Measurements from ENCODE around the gene XPC.

Gene XPC

DNA sequence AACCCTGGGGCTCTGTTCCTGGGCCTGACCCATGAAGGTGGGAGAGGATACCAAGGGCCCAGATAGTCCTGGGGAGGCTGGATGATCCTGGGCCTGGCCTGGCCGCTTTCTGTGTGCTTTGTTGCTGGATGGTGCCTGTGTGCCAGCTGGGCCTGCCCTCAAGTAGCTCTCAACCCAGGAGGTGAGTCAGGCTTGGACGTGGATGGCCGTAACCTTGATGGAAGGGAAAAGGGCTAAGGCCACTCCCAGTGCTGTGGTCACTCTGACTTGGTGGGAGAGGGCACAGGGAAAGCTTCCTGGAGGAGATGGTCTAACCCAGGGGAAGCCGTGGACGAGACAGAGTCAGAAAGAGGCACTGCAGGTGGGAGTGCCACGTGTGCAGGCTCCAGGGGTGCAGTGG, 44.1 kb downstream of the XPC start:
- Histone ChIP-seq H4K20me1 (ENCODE audit: insufficient read depth, low read length) (no peaks in the 10 kb centered on the region), H3K36me3 (replicated peaks; ENCODE audit: low read depth, low read length) (peaks cover 83% of the 10 kb centered on the region), H3K27me3 (ENCODE audit: low read depth, low read length) (no peaks in the 10 kb centered on the region), H3K4me3 (ENCODE audit: low read length) (no peak overlapping the region), H3K9me3 (ENCODE audit: insufficient read depth, low read length) (no peaks in the 10 kb centered on the region), H3K9ac (ENCODE audit: low read length) (no peak overlapping the region), H3K27ac (ENCODE audit: low read length) (no peak overlapping the region), H3K4me2 (ENCODE audit: low read length) (no peak overlapping the region), H2AFZ (ENCODE audit: low read depth, low read length) (no peak overlapping the region), H3K4me1 (ENCODE audit: low read length) (no peaks in the 10 kb centered on the region), H3K79me2 (ENCODE audit: low read length) (peaks cover 4% of the 10 kb centered on the region; the same call in 1 of the 2 replicates)
- TF ChIP-seq, protein P1, sequence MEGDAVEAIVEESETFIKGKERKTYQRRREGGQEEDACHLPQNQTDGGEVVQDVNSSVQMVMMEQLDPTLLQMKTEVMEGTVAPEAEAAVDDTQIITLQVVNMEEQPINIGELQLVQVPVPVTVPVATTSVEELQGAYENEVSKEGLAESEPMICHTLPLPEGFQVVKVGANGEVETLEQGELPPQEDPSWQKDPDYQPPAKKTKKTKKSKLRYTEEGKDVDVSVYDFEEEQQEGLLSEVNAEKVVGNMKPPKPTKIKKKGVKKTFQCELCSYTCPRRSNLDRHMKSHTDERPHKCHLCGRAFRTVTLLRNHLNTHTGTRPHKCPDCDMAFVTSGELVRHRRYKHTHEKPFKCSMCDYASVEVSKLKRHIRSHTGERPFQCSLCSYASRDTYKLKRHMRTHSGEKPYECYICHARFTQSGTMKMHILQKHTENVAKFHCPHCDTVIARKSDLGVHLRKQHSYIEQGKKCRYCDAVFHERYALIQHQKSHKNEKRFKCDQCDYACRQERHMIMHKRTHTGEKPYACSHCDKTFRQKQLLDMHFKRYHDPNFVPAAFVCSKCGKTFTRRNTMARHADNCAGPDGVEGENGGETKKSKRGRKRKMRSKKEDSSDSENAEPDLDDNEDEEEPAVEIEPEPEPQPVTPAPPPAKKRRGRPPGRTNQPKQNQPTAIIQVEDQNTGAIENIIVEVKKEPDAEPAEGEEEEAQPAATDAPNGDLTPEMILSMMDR (IDR thresholded peaks at IDR 0.05; ENCODE audit: low read depth, low read length): no peak
- no peak for TF ChIP-seq EZH2phosphoT487 (IDR thresholded peaks at IDR 0.05; ENCODE audit: low read depth)

DNA sequence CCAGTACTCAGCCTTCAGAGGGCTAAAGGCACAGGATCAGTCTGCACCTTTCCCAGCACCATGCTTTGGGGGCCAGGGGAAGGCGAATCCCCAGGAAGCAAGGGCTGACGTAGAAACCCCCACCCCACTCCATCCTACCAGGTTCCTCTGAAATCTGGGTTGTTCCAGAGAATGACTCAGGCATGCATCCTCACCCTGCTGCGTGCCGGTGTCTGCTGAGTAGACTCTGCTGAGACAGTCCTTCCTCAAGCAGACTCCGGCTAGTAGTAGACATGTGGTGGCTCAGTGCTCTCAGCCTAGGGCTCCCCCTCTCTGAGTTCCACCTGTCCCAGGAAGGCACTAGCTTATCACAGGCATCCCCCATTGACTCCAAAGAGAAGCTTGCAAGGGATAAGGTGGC, 44.5 kb downstream of the XPC start:
- Histone ChIP-seq H4K20me1 (ENCODE audit: insufficient read depth, low read length) (no peaks in the 10 kb centered on the region), H3K79me2 (ENCODE audit: low read length) (peaks cover 6% of the 10 kb centered on the region), H3K4me1 (ENCODE audit: low read length) (no peaks in the 10 kb centered on the region), H3K9ac (ENCODE audit: low read length) (no peak overlapping the region), H2AFZ (ENCODE audit: low read depth, low read length) (no peak overlapping the region), H3K4me3 (ENCODE audit: low read length) (no peak overlapping the region), H3K27ac (ENCODE audit: low read length) (no peak overlapping the region), H3K27me3 (ENCODE audit: low read depth, low read length) (no peaks in the 10 kb centered on the region), H3K4me2 (ENCODE audit: low read length) (no peak overlapping the region), H3K9me3 (ENCODE audit: insufficient read depth, low read length) (no peaks in the 10 kb centered on the region), H3K36me3 (replicated peaks; ENCODE audit: low read depth, low read length) (peaks cover 83% of the 10 kb centered on the region)
- TF ChIP-seq, protein P1 (IDR thresholded peaks at IDR 0.05; ENCODE audit: low read depth, low read length): no peak
- TF ChIP-seq EZH2phosphoT487 (IDR thresholded peaks at IDR 0.05; ENCODE audit: low read depth): no peak

DNA sequence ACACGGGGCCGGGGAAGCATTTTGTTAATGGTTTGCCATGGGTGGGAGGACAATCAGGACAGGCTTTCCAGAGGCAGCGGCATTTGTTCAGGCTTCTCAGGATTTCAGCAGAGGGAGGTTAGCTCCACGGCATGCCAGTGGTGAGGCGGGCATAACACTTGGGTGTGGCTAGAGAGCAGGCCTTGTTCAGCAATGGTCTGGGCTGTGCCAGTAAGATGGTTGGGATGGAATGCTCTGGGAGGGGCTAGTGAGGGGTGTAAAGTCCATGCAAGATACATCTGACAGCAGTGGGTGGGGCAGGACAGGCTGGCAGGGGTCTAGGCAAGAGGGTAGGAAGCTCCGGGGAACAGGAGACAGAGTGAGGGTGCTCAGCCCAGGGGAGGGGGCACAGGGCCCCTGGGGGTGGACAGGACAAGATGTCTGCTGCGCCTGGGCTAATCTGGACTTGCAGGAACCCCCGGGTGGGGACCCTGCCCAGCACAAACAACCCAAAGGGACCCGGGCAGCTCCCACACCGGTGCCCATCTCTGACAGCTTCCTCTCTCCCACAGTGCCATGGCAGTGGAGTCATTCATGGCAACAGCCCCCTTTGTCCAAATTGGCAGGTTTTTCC, 45.1 kb downstream of the XPC start:
- peaks cover 12% of the 10 kb centered on the region for H3K79me2 ChIP-seq (ENCODE audit: low read length)
- H3K9me3 ChIP-seq (ENCODE audit: insufficient read depth, low read length): no peaks in the 10 kb centered on the region
- peaks cover 84% of the 10 kb centered on the region for H3K36me3 ChIP-seq (replicated peaks; ENCODE audit: low read depth, low read length)
- H3K4me3 ChIP-seq (ENCODE audit: low read length): no peak overlapping the region
- H3K4me1 ChIP-seq (ENCODE audit: low read length): no peaks in the 10 kb centered on the region
- no peak overlapping the region for H3K27ac ChIP-seq (ENCODE audit: low read length)
- no peak overlapping the region for H3K4me2 ChIP-seq (ENCODE audit: low read length)
- no peak overlapping the region for H2AFZ ChIP-seq (ENCODE audit: low read depth, low read length)
- no peak for TF ChIP-seq EZH2phosphoT487 (IDR thresholded peaks at IDR 0.05; ENCODE audit: low read depth)
- TF ChIP-seq, protein P1 (IDR thresholded peaks at IDR 0.05; ENCODE audit: low read depth, low read length): no peak
- H3K27me3 ChIP-seq (ENCODE audit: low read depth, low read length): no peaks in the 10 kb centered on the region
- no peak overlapping the region for H3K9ac ChIP-seq (ENCODE audit: low read length)
- H4K20me1 ChIP-seq (ENCODE audit: insufficient read depth, low read length): 0 out of 2 replicates have a peak, but pooled peaks cover 5% of the 10 kb centered on the region

DNA sequence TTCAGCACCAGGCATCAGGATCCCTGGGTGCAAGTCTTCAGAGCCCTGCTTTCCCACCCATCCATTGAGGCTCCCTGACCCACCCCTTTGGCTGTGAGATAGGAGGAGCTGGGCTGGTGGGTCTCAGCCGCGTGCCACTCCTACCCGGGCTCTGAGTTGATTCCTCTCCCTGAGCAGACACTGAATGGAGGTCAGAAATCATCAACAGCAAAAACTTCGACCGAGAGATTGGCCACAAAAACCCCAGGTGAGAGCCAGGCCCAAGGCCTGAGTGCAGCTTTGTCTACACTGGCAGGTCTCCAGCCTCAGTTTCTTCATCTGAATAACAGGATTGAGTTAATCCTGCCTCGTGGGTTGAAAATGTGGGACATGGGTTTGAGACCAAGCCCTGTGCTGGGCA, 45.7 kb downstream of the XPC start:
- Histone ChIP-seq H3K79me2 (ENCODE audit: low read length) (peaks cover 18% of the 10 kb centered on the region), H3K27me3 (ENCODE audit: low read depth, low read length) (no peaks in the 10 kb centered on the region), H2AFZ (ENCODE audit: low read depth, low read length) (no peak overlapping the region), H3K4me1 (ENCODE audit: low read length) (no peaks in the 10 kb centered on the region), H4K20me1 (ENCODE audit: insufficient read depth, low read length) (0 out of 2 replicates have a peak, but pooled peaks cover 7% of the 10 kb centered on the region), H3K4me2 (ENCODE audit: low read length) (no peak overlapping the region), H3K9ac (ENCODE audit: low read length) (no peak overlapping the region), H3K9me3 (ENCODE audit: insufficient read depth, low read length) (no peaks in the 10 kb centered on the region), H3K4me3 (ENCODE audit: low read length) (no peak overlapping the region), H3K36me3 (replicated peaks; ENCODE audit: low read depth, low read length) (peaks cover 84% of the 10 kb centered on the region), H3K27ac (ENCODE audit: low read length) (no peak overlapping the region)
- TF ChIP-seq, protein P1 (IDR thresholded peaks at IDR 0.05; ENCODE audit: low read depth, low read length): no peak
- TF ChIP-seq EZH2phosphoT487 (IDR thresholded peaks at IDR 0.05; ENCODE audit: low read depth): no peak

Measured in OCI-LY3 (cell line).